GM23248 (cell line): Measurements from ENCODE around the gene PCDHA1. TPM values are rescaled to one million over a fixed set of nuclear protein-coding genes. Genes with fewer than 3 reads are reported as not detected.
"Not testable (repeated sequence)": the region's sequence is repeated elsewhere in the genome, so short reads cannot be mapped to it uniquely, and the experiment has no call there.

Experiments used
- DNase-seq: peaks from one replicate; pipeline ENCODE4 v3.0.0-alpha.2; 2015
- H2AFZ ChIP-seq: fragments of 200-600 bp; sonication (generic); 2 replicates; pipeline ENCODE4 v1.6.1; 2016; ENCODE audit warnings: antibody characterized with exemption
- H3F3A ChIP-seq: fragments of 200-600 bp; sonication (generic); 2 replicates; pipeline ENCODE4 v1.6.1; 2016; ENCODE audit warnings: mild to moderate bottlenecking, antibody characterized with exemption, mixed run types; ENCODE audit not compliant: insufficient read depth
- H3K27ac ChIP-seq: fragments of 200-600 bp; sonication (generic); 2 replicates; pipeline ENCODE4 v1.5.1; 2016; ENCODE audit warnings: mild to moderate bottlenecking
- H3K27me3 ChIP-seq: fragments of 200-600 bp; sonication (generic); replicated peaks from 2 replicates; pipeline ENCODE4 v1.6.1; 2016; ENCODE audit warnings: mild to moderate bottlenecking; ENCODE audit not compliant: insufficient read depth
- H3K36me3 ChIP-seq: fragments of 200-600 bp; sonication (generic); 2 replicates; pipeline ENCODE4 v1.6.1; 2016; ENCODE audit warnings: low read depth, mild to moderate bottlenecking
- H3K4me1 ChIP-seq: fragments of 200-600 bp; sonication (generic); 2 replicates; pipeline ENCODE4 v1.6.1; 2016; ENCODE audit warnings: mild to moderate bottlenecking; ENCODE audit not compliant: insufficient read depth
- H3K4me2 ChIP-seq: fragments of 200-600 bp; sonication (generic); one replicate; pipeline ENCODE4 v1.6.1; 2016; ENCODE audit warnings: mild to moderate bottlenecking; ENCODE audit not compliant: unreplicated experiment
- H3K4me3 ChIP-seq: fragments of 200-600 bp; sonication (generic); 2 replicates; pipeline ENCODE4 v1.5.1; 2016; ENCODE audit warnings: mild to moderate bottlenecking
- H3K79me2 ChIP-seq: fragments of 200-600 bp; sonication (generic); 2 replicates; pipeline ENCODE4 v1.6.1; 2016; ENCODE audit warnings: mild to moderate bottlenecking; ENCODE audit not compliant: insufficient read depth
- H3K9ac ChIP-seq: fragments of 200-600 bp; sonication (generic); 2 replicates; pipeline ENCODE4 v1.6.1; 2016; ENCODE audit warnings: mild to moderate bottlenecking
- H3K9me2 ChIP-seq: fragments of 200-600 bp; sonication (generic); 2 replicates; pipeline ENCODE4 v1.6.1; 2016; ENCODE audit warnings: mixed run types, mild to moderate bottlenecking, moderate library complexity; ENCODE audit not compliant: insufficient read depth
- H3K9me3 ChIP-seq: fragments of 200-600 bp; sonication (generic); one replicate; pipeline ENCODE4 v1.6.1; 2017; ENCODE audit warnings: low read depth
- H4K20me1 ChIP-seq: fragments of 200-600 bp; sonication (generic); 2 replicates; pipeline ENCODE4 v1.6.0; 2016; ENCODE audit not compliant: insufficient read depth
- EZH2 ChIP-seq: fragments of 200-600 bp; sonication (generic); IDR thresholded peaks from 2 replicates; pipeline ENCODE4 v1.6.1; 2018; ENCODE audit warnings: antibody characterized with exemption, mild to moderate bottlenecking; ENCODE audit not compliant: insufficient read depth, poor library complexity, severe bottlenecking
- EZH2phosphoT487 ChIP-seq: fragments of 200-600 bp; sonication (generic); IDR thresholded peaks from 2 replicates; pipeline ENCODE4 v1.6.1; 2018; ENCODE audit warnings: antibody characterized with exemption, moderate library complexity, mild to moderate bottlenecking, low read depth; ENCODE audit not compliant: insufficient read depth
- WGBS, 2 experiments: methylation state at CpG; one replicate each; pipeline ENCODE4 v1.1.6; 2015 to 2017; ENCODE audit warnings: low lambda C conversion rate in 2 of 2, low coverage in 1 of 2; ENCODE audit errors: missing lambda C conversion rate in 2 of 2; 5-methylcytosine and 5-hydroxymethylcytosine counted together
- in situ Hi-C: fragments of 300-500 bp; cut with MboI; formaldehyde crosslinking; loops from 2 replicates; pipeline ENCODE4 v1.15.0; 2020
- polyA plus RNA-seq: library from polyadenylated mRNA; unstranded; fragments of >200 nt; fragmentation: Nextera tagmentation; extraction: Ambion mirVana; gene quantifications from 2 replicates; pipeline ENCODE4 v1.2.1, GENCODE V29; 2016
- total RNA-seq: library from RNA; depleted of rRNA; stranded (reverse); fragments of >200 nt; shearing (Covaris generic); gene quantifications from 2 replicates; pipeline ENCODE4 v1.2.3, GENCODE V29; 2014

Gene PCDHA1
- total and polyA plus RNA-seq, 2 experiments from 2014 or later: not detected

DNA sequence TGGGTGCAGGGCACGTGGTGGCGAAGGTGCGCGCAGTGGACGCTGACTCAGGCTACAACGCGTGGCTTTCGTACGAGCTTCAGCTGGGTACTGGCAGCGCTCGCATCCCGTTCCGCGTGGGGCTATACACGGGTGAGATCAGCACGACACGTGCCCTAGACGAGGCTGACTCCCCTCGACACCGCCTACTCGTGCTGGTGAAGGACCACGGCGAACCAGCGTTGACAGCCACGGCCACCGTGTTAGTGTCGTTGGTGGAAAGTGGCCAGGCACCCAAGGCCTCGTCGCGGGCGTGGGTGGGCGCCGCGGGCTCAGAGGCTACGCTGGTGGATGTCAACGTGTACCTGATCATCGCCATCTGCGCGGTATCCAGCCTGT is 10.8 kb downstream of the PCDHA1 start:
- Histone ChIP-seq H3K27ac (no peak overlapping the region), H4K20me1 (no peaks in the 10 kb centered on the region), H3F3A (no peaks in the 10 kb centered on the region), H3K4me2 (no peak overlapping the region), H3K79me2 (no peaks in the 10 kb centered on the region), H3K9me3 (no peaks in the 10 kb centered on the region), H2AFZ (no peak overlapping the region), H3K9me2 (no peaks in the 10 kb centered on the region), H3K4me3 (no peak overlapping the region), H3K9ac (no peak overlapping the region), H3K27me3 (no peaks in the 10 kb centered on the region), H3K36me3 (no peaks in the 10 kb centered on the region), H3K4me1 (no peaks in the 10 kb centered on the region)
- no peak for DNase-seq
- 53 to 62% methylated on average over 38 to 39 of the region's 39 CpGs for WGBS, 2 experiments
- in situ Hi-C loops: no loop called here
- TF ChIP-seq EZH2phosphoT487 (no peak), EZH2 (no peak)

- 21 to 22% methylated on average over 29 of the region's 29 CpGs for WGBS, 2 experiments
- H3K9ac ChIP-seq: no peak within 1 kb of the TSS
- no peaks in the 10 kb centered on the region for H3K9me2 ChIP-seq
- H3K36me3 ChIP-seq: no peaks in the 10 kb centered on the region
- peak; percentile 33 for DNase-seq
- no peaks in the 10 kb centered on the region for H3K9me3 ChIP-seq
- peak within 1 kb of the TSS; percentile 42 for H3K4me3 ChIP-seq
- H3K4me1 ChIP-seq: no peaks in the 10 kb centered on the region
- TF ChIP-seq EZH2: no peak
- no peak for TF ChIP-seq EZH2phosphoT487
- no peaks in the 10 kb centered on the region for H4K20me1 ChIP-seq
- H3K27ac ChIP-seq: no peak within 1 kb of the TSS
- no peak within 1 kb of the TSS for H3K4me2 ChIP-seq
- peak within 1 kb of the TSS; percentile 31 for H2AFZ ChIP-seq
- H3F3A ChIP-seq: no peaks in the 10 kb centered on the region
- in situ Hi-C loops: no loop called here
- H3K27me3 ChIP-seq: no peaks in the 10 kb centered on the region
- H3K79me2 ChIP-seq: no peaks in the 10 kb centered on the region
Measured at GRCh38 chr5:140800816-140801493, 15.0 kb downstream of the PCDHA1 start, which contains the start of gene PCDHA3. PCDHA3 (plus strand) TSS chr5:140801057.

GRCh38 chr5:140801494-140801841 is 15.5 kb downstream of the PCDHA1 start:
- Histone ChIP-seq H3F3A (no peaks in the 10 kb centered on the region), H3K79me2 (no peaks in the 10 kb centered on the region), H3K4me1 (no peaks in the 10 kb centered on the region), H3K27ac (no peak overlapping the region), H3K4me3 (peak overlapping the region; percentile 42; the same call in 1 of the 2 replicates), H3K9ac (no peak overlapping the region), H3K9me3 (no peaks in the 10 kb centered on the region), H3K4me2 (no peak overlapping the region), H3K36me3 (no peaks in the 10 kb centered on the region), H3K27me3 (no peaks in the 10 kb centered on the region), H2AFZ (peak overlapping the region; percentile 31; the same call in 1 of the 2 replicates), H3K9me2 (no peaks in the 10 kb centered on the region), H4K20me1 (no peaks in the 10 kb centered on the region)
- WGBS, 2 experiments: 13 to 16% methylated on average over 16 of the region's 16 CpGs
- peak; percentile 1 for DNase-seq
- TF ChIP-seq EZH2 (no peak), EZH2phosphoT487 (no peak)
- in situ Hi-C loops: no loop called here

DNA sequence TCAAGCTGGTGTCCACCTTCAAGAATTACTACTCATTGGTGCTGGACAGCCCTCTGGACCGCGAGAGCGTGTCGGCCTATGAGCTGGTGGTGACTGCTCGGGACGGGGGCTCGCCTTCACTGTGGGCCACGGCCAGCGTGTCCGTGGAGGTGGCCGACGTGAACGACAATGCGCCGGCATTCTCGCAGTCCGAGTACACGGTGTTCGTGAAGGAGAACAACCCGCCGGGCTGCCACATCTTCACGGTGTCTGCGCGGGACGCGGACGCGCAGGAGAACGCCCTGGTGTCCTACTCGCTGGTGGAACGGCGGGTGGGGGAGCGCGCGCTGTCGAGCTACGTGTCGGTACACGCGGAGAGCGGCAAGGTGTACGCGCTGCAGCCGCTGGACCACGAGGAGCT is 16.4 kb downstream of the PCDHA1 start:
- in situ Hi-C loops, H2AFZ ChIP-seq, H3K4me1 ChIP-seq, H3K79me2 ChIP-seq, H3K9me3 ChIP-seq, H3F3A ChIP-seq, DNase-seq, H3K9me2 ChIP-seq, H3K36me3 ChIP-seq, H4K20me1 ChIP-seq, H3K9ac ChIP-seq, H3K4me3 ChIP-seq, H3K27me3 ChIP-seq, H3K27ac ChIP-seq, H3K4me2 ChIP-seq: not testable (repeated sequence)
- 46 to 50% methylated on average over 36 to 45 of the region's 45 CpGs for WGBS, 2 experiments

GRCh38 chr5:140802781-140803271 is 16.9 kb downstream of the PCDHA1 start:
- Histone ChIP-seq H3F3A (no peaks in the 10 kb centered on the region), H3K79me2 (no peaks in the 10 kb centered on the region), H3K9me2 (no peaks in the 10 kb centered on the region), H3K4me2 (no peak overlapping the region), H3K27ac (no peak overlapping the region), H3K4me1 (no peaks in the 10 kb centered on the region), H3K4me3 (no peak overlapping the region), H3K27me3 (no peaks in the 10 kb centered on the region), H3K9me3 (no peaks in the 10 kb centered on the region), H3K36me3 (no peaks in the 10 kb centered on the region), H2AFZ (no peak overlapping the region), H4K20me1 (no peaks in the 10 kb centered on the region), H3K9ac (no peak overlapping the region)
- no peak for TF ChIP-seq EZH2
- no peak for TF ChIP-seq EZH2phosphoT487
- in situ Hi-C loops: no loop called here
- 46 to 50% methylated on average over 39 to 53 of the region's 53 CpGs for WGBS, 2 experiments
- no peak for DNase-seq
